ENCODE measurements around the gene VWC2.

The VWC2 gene

DNA sequence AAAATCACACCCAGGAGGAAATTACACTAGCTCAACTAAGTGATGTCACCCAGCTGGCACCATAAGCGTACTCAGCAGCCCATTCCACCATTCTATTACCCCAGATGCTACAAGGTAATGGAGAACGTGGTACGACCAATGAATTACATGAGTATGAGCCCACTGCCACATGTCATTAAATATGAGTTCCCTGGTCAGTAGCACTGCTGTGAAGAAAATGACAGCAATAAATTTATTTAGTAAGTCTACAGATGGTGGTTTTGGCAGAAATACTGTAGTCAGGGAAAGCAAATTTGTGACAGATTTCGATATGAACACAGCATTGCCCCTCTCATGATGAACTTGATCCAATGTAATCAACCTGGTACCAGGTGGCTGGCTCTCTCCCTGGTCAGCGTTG, 154.2 kb downstream of the VWC2 start:
- H3K4me3 ChIP-seq (ENCODE audit: low read depth, low read length) = no peak overlapping the region
- TF ChIP-seq, protein P1, sequence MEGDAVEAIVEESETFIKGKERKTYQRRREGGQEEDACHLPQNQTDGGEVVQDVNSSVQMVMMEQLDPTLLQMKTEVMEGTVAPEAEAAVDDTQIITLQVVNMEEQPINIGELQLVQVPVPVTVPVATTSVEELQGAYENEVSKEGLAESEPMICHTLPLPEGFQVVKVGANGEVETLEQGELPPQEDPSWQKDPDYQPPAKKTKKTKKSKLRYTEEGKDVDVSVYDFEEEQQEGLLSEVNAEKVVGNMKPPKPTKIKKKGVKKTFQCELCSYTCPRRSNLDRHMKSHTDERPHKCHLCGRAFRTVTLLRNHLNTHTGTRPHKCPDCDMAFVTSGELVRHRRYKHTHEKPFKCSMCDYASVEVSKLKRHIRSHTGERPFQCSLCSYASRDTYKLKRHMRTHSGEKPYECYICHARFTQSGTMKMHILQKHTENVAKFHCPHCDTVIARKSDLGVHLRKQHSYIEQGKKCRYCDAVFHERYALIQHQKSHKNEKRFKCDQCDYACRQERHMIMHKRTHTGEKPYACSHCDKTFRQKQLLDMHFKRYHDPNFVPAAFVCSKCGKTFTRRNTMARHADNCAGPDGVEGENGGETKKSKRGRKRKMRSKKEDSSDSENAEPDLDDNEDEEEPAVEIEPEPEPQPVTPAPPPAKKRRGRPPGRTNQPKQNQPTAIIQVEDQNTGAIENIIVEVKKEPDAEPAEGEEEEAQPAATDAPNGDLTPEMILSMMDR (conservative IDR thresholded peaks at IDR 0.05; ENCODE audit: low read depth, low read length) = no peak
- DNase-seq (ENCODE audit: low read depth) = no peak

DNA sequence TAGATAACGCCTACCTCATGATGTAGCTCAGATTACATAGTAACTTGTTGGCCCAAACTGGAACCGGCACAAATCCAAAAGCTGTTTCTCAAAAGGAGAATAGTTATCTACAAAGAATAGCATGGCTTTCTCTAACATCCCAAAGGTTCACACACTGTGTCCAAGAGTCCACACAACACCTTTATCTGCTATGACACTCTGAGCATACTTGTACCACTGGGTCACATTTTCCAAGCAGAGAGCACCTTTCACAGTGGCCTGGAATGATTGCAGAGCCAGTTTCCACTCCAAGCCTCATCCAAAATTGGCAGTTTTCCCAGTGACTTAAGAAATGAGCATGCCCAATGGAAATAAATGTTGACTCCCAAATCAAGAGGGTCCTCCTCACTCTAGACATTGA, 155.3 kb downstream of the VWC2 start:
- TF ChIP-seq, protein P1 (conservative IDR thresholded peaks at IDR 0.05; ENCODE audit: low read depth, low read length) = no peak
- no peak for DNase-seq (ENCODE audit: low read depth)
- no peak overlapping the region for H3K4me3 ChIP-seq (ENCODE audit: low read depth, low read length)

DNA sequence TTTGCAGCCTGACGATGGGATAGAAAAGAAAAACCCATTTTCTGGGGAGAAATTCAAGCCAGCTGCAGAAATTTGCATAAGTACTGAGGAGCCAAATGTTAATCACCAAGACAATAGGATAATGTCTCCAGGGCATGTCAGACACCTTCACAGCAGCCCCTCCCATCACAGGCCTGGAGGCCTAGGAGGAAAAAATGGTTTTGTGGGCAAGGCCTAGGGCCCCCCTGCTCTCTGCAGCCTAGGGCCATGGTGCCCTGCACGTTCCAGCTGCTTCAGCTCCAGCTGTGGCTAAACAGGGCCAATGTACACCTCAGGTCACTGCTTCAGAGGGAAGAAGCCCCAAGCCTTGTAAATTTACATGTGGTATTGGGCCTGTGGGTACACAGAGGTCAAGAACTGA, 158.2 kb downstream of the VWC2 start:
- TF ChIP-seq, protein P1 (conservative IDR thresholded peaks at IDR 0.05; ENCODE audit: low read depth, low read length) = no peak
- no peak for DNase-seq (ENCODE audit: low read depth)

DNA sequence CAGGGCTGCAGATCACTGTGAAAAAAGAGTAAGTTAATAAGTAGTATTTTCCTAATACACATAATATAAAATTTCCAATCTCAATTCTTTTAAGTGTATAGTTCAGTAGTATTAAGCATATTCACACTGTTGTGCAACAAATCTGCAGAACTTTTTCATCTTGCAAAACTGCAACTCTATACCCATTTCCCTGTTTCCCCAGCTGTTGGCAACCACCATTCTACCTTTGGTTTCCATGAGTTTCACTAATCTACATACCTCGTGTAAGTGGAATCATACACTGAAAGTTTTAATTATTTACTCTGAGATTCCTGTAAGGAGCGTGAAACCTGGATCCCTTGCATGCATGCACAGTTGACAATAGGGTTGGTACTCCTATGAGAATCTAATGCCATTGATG, 164.2 kb downstream of the VWC2 start:
- TF ChIP-seq, protein P1 (conservative IDR thresholded peaks at IDR 0.05; ENCODE audit: low read depth, low read length) = no peak
- DNase-seq (ENCODE audit: low read depth) = no peak
- no peak overlapping the region for H3K4me3 ChIP-seq (ENCODE audit: low read depth, low read length)

More for the DNA sequence above, 158.2 kb downstream of the VWC2 start:
- no peak overlapping the region for H3K4me3 ChIP-seq (ENCODE audit: low read depth, low read length)
